K562 (cell line): ENCODE measurements around the gene ANXA3. TPM values are rescaled to one million over a fixed set of nuclear protein-coding genes. Genes with fewer than 3 reads are reported as not detected.

Experiments used
- FOXA3 ChIP-seq, 2 experiments: fragments of 450-650 bp in 1 of 2; sonication (generic) in 1 of 2; formaldehyde crosslinking; IDR thresholded peaks in 1 of 2; conservative IDR thresholded peaks in 1 of 2; 2 replicates each; pipeline versions ENCODE4 v1.4.0 to v1.8.0; 2020 to 2022; ENCODE audit warnings: mild to moderate bottlenecking in 2 of 2, missing genetic modification reagents in 1 of 2
- ID3 ChIP-seq, 2 experiments: fragments of 250-450 bp in 1 of 2; fragments of 450-650 bp in 1 of 2; sonication (Bioruptor Pico) in 1 of 2; IDR thresholded peaks; 2 replicates each; pipeline versions ENCODE4 v1.6.1 to v1.8.0; 2016 to 2021; ENCODE audit warnings: mild to moderate bottlenecking in 2 of 2, moderate library complexity in 2 of 2, missing compliant biosample characterization in 1 of 2, missing genetic modification characterization in 1 of 2
- KDM2B ChIP-seq: fragments of 250-450 bp; sonication (Bioruptor Pico); IDR thresholded peaks from 2 replicates; pipeline ENCODE4 v1.8.0; 2021; ENCODE audit warnings: mild to moderate bottlenecking, moderate library complexity
- MBD2 ChIP-seq: sonication (generic); IDR thresholded peaks from 2 replicates; pipeline ENCODE4 v1.6.1; 2016; ENCODE audit warnings: low read depth, borderline replicate concordance
- MTA1 ChIP-seq: fragments of 450-650 bp; IDR thresholded peaks from 2 replicates; pipeline ENCODE4 v1.6.1; 2017; ENCODE audit warnings: borderline replicate concordance
- NCOA2 ChIP-seq, 2 experiments: fragments of 450-650 bp; IDR thresholded peaks; 2 replicates each; pipeline ENCODE4 v1.6.1; 2018; ENCODE audit warnings: mild to moderate bottlenecking in 2 of 2, moderate library complexity in 1 of 2; ENCODE audit not compliant: partially characterized antibody in 2 of 2
- RBM25 ChIP-seq: fragments of 200-400 bp; formaldehyde crosslinking; IDR thresholded peaks from 2 replicates; pipeline ENCODE4 v1.6.1; 2018; ENCODE audit warnings: low read length, low read depth, moderate library complexity; ENCODE audit not compliant: severe bottlenecking
- REST ChIP-seq, 2 experiments: fragments of 450-650 bp; formaldehyde crosslinking in 1 of 2; IDR thresholded peaks; 2 replicates each; pipeline versions ENCODE4 v1.4.0 to v1.6.1; 2014 to 2020; ENCODE audit warnings: mild to moderate bottlenecking in 2 of 2, borderline replicate concordance in 1 of 2, low read depth in 1 of 2
- RHOXF2B ChIP-seq: fragments of 250-450 bp; sonication (Bioruptor Pico); conservative IDR thresholded peaks from 2 replicates; pipeline ENCODE4 v1.5.1; 2021
- ZMIZ1 ChIP-seq, 2 experiments: fragments of 150-350 bp in 1 of 2; IDR thresholded peaks; 2 replicates each; pipeline ENCODE4 v1.6.1; 2012 to 2016; ENCODE audit warnings: low read depth in 2 of 2, low read length in 2 of 2, mild to moderate bottlenecking in 1 of 2, moderate library complexity in 1 of 2
- ZNF431 ChIP-seq: sonication (generic); formaldehyde crosslinking; IDR thresholded peaks from 2 replicates; pipeline ENCODE4 v1.8.0; 2022; ENCODE audit warnings: mild to moderate bottlenecking, missing genetic modification reagents
- polyA plus RNA-seq, 8 experiments: library from polyadenylated mRNA; depleted of rRNA in 4 of 8; stranded (reverse) in 5 of 8; unstranded in 3 of 8; fragments of >200 nt; fragmentation: Nextera tagmentation in 2 of 8; fragmentation: Illumina TruSeq in 1 of 8; extraction: Ambion mirVana in 2 of 8; extraction: Trizol in 1 of 8; gene quantifications; 2 replicates each; pipeline versions ENCODE4 v1.2.1 to v1.2.3, GENCODE V29; 2011 to 2014; ENCODE audit warnings: inconsistent platforms in 1 of 8, missing spikeins in 1 of 8
- total RNA-seq, 7 experiments: library from RNA; depleted of rRNA in 6 of 7; stranded (reverse); fragments of >200 nt in 6 of 7; fragmentation: Illumina TruSeq in 2 of 7; extraction: Trizol in 2 of 7; gene quantifications; 2 replicates each; pipeline versions ENCODE4 v1.2.1 to v1.2.3, GENCODE V29; 2011 to 2021; ENCODE audit warnings: low replicate concordance in 1 of 7

ANXA3 gene
- total and polyA plus RNA-seq, 9 of the 15 experiments (the other 6 are each of a cell fraction or from before 2014, with no cell fraction given), result 6.3 to 15.5 (median 9.8) TPM

- TF ChIP-seq REST (IDR thresholded peaks at IDR 0.05; ENCODE audit: borderline replicate concordance) (peak; percentile 38; the same call in 1 of the 2 replicates), REST (CRISPR knock-in tag; IDR thresholded peaks at IDR 0.05; ENCODE audit: low read depth) (no peak), KDM2B (CRISPR knock-in tag) (no peak), MBD2 (peak; percentile 76), RHOXF2B (CRISPR knock-in tag) (no peak), ZMIZ1 (IDR thresholded peaks at IDR 0.05; ENCODE audit: low read depth in 2 of 2, low read length in 2 of 2) (peak in 1 of 2 experiments; percentile 93; a peak in 2 of 4 replicates), NCOA2 (IDR thresholded peaks at IDR 0.05; ENCODE audit: partially characterized antibody in 2 of 2) (peak in 1 of 2 experiments; percentile 59), RBM25 (no peak), MTA1 (peak; percentile 76), FOXA3 (CRISPR knock-in tag; conservative IDR thresholded peaks at IDR 0.05 in 1 of 2, IDR thresholded peaks at IDR 0.05 in 1 of 2) (0 out of 4 replicates have a peak, but pooled peaks of 1 of the 2 experiments have one; percentile 39), ID3 (CRISPR knock-in tag; IDR thresholded peaks at IDR 0.05) (no peak), ID3 (tag; IDR thresholded peaks at IDR 0.05) (peak; percentile 73; the same call in 1 of the 2 replicates), ZNF431 (CRISPR knock-in tag) (0 out of 2 replicates have a peak, but pooled peaks have one; percentile 23)
Measured at GRCh38 chr4:78599931-78600375, 48.4 kb downstream of the ANXA3 start (continued).
